ENCODE data around the gene CNTF. TPM values are rescaled to one million over a fixed set of nuclear protein-coding genes. Genes with fewer than 3 reads are reported as not detected.

Gene CNTF
- total and polyA plus RNA-seq, 2 experiments from 2014 or later: 0.24 to 1.8 TPM

- H3K9me2 ChIP-seq (ENCODE audit: insufficient read depth): no peaks in the 10 kb centered on the region
- H3K9me3 Mint-ChIP-seq: no peaks in the 10 kb centered on the region
- H3K79me2 ChIP-seq (replicated peaks; ENCODE audit: insufficient read depth): peaks cover 48% of the 10 kb centered on the region
- TF ChIP-seq POLR2AphosphoS5 (IDR thresholded peaks at IDR 0.05; ENCODE audit: low read depth) (peak; percentile 70), ZNF114 (CRISPR knock-in tag; IDR thresholded peaks at IDR 0.05) (no peak), ETS1 (IDR thresholded peaks at IDR 0.05) (0 out of 2 replicates have a peak, but pooled peaks have one; percentile 22), ZNF331 (CRISPR knock-in tag; IDR thresholded peaks at IDR 0.05; ENCODE audit: low read depth) (no peak), CREB1 (CRISPR knock-in tag; IDR thresholded peaks at IDR 0.05; ENCODE audit: low read depth) (no peak)
- TF ChIP-seq, protein P1, sequence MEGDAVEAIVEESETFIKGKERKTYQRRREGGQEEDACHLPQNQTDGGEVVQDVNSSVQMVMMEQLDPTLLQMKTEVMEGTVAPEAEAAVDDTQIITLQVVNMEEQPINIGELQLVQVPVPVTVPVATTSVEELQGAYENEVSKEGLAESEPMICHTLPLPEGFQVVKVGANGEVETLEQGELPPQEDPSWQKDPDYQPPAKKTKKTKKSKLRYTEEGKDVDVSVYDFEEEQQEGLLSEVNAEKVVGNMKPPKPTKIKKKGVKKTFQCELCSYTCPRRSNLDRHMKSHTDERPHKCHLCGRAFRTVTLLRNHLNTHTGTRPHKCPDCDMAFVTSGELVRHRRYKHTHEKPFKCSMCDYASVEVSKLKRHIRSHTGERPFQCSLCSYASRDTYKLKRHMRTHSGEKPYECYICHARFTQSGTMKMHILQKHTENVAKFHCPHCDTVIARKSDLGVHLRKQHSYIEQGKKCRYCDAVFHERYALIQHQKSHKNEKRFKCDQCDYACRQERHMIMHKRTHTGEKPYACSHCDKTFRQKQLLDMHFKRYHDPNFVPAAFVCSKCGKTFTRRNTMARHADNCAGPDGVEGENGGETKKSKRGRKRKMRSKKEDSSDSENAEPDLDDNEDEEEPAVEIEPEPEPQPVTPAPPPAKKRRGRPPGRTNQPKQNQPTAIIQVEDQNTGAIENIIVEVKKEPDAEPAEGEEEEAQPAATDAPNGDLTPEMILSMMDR (conservative IDR thresholded peaks at IDR 0.05; ENCODE audit: low read depth in 2 of 2): peak; percentile 48 to 59
- peaks cover 9% of the 10 kb centered on the region; the same call in 1 of the 2 replicates for H3K4me1 ChIP-seq (ENCODE audit: insufficient read depth)
- H3K27me3 ChIP-seq (ENCODE audit: insufficient read depth): no peaks in the 10 kb centered on the region
- H3K36me3 ChIP-seq (ENCODE audit: insufficient read depth): no peaks in the 10 kb centered on the region
- ATAC-seq (peak; percentile 51), DNase-seq (ENCODE audit: low spot score) (peak; percentile 93)
- 0 out of 2 replicates have a peak, but pooled peaks cover 10% of the 10 kb centered on the region for H4K20me1 ChIP-seq (replicated peaks; ENCODE audit: insufficient read depth)
- peaks cover 27% of the 10 kb centered on the region; the same call in 2 of the 3 replicates for H3K4me1 Mint-ChIP-seq
- H2AFZ ChIP-seq: no peak overlapping the region
- peak overlapping the region; percentile 91 for H3K27ac ChIP-seq (ENCODE audit: low read depth)
- H3K4me2 ChIP-seq: peak overlapping the region; percentile 82
- peak overlapping the region; percentile 71 for H3K4me3 ChIP-seq
- peaks cover 12% of the 10 kb centered on the region; the same call in 2 of the 3 replicates for H3K36me3 Mint-ChIP-seq (ENCODE audit: low read depth)
- H3K27me3 Mint-ChIP-seq (ENCODE audit: insufficient read depth, low read depth, poor library complexity): peaks cover 16% of the 10 kb centered on the region
- peak overlapping the region; percentile 98 for H3K27ac Mint-ChIP-seq
- no peaks in the 10 kb centered on the region for H3F3A ChIP-seq (replicated peaks; ENCODE audit: low read depth)
- peak overlapping the region; percentile 98 for H3K4me3 Mint-ChIP-seq
Measured at GRCh38 chr11:58579192-58580129, 43.0 kb upstream of the CNTF start.

GRCh38 chr11:58580311-58580710 is 42.2 kb upstream of the CNTF start:
- no peak overlapping the region for H3K27ac ChIP-seq (ENCODE audit: low read depth)
- peaks cover 57% of the 10 kb centered on the region for H3K79me2 ChIP-seq (replicated peaks; ENCODE audit: insufficient read depth)
- H2AFZ ChIP-seq: no peak overlapping the region
- TF ChIP-seq ZNF331 (CRISPR knock-in tag; IDR thresholded peaks at IDR 0.05; ENCODE audit: low read depth) (no peak), EZH2phosphoT487 (IDR thresholded peaks at IDR 0.05; ENCODE audit: unreplicated experiment) (no peak), STAT1 (IDR thresholded peaks at IDR 0.05; ENCODE audit: unreplicated experiment) (no peak), ZNF114 (CRISPR knock-in tag; IDR thresholded peaks at IDR 0.05) (no peak), CREB1 (CRISPR knock-in tag; IDR thresholded peaks at IDR 0.05; ENCODE audit: low read depth) (no peak), POLR2AphosphoS5 (IDR thresholded peaks at IDR 0.05; ENCODE audit: low read depth) (no peak), JUNB (IDR thresholded peaks at IDR 0.05; ENCODE audit: unreplicated experiment) (no peak), ETS1 (IDR thresholded peaks at IDR 0.05) (no peak), NANOG (IDR thresholded peaks at IDR 0.05; ENCODE audit: borderline replicate concordance) (no peak)
- TF ChIP-seq, protein P1 (conservative IDR thresholded peaks at IDR 0.05; ENCODE audit: low read depth in 2 of 2): no peak

More at GRCh38 chr11:58580311-58580710, 42.2 kb upstream of the CNTF start:
- Mint-ChIP-seq H3K4me1 (peaks cover 27% of the 10 kb centered on the region; the same call in 2 of the 3 replicates), H3K9me3 (no peaks in the 10 kb centered on the region), H3K27me3 (ENCODE audit: insufficient read depth, low read depth, poor library complexity) (peaks cover 16% of the 10 kb centered on the region), H3K27ac (peak overlapping the region; percentile 98), H3K4me3 (peak overlapping the region; percentile 98), H3K36me3 (ENCODE audit: low read depth) (peaks cover 12% of the 10 kb centered on the region; the same call in 2 of the 3 replicates)
- DNase-seq (ENCODE audit: low spot score): no peak
- Histone ChIP-seq H3F3A (replicated peaks; ENCODE audit: low read depth) (no peaks in the 10 kb centered on the region), H3K36me3 (ENCODE audit: insufficient read depth) (0 out of 2 replicates have a peak, but pooled peaks cover 2% of the 10 kb centered on the region), H3K4me3 (peak overlapping the region; percentile 71), H4K20me1 (replicated peaks; ENCODE audit: insufficient read depth) (0 out of 2 replicates have a peak, but pooled peaks cover 10% of the 10 kb centered on the region), H3K4me1 (ENCODE audit: insufficient read depth) (peaks cover 9% of the 10 kb centered on the region; the same call in 1 of the 2 replicates), H3K4me2 (peak overlapping the region; percentile 82), H3K9me2 (ENCODE audit: insufficient read depth) (no peaks in the 10 kb centered on the region), H3K27me3 (ENCODE audit: insufficient read depth) (no peaks in the 10 kb centered on the region)
- ATAC-seq: no peak

Data from GM23338 (cell line).